Measurements from ENCODE around the gene F2R.

The F2R gene

GRCh38 chr5:76690704-76691466, 25.0 kb upstream of the F2R start:
- DNase-seq: no peak

GRCh38 chr5:76691467-76692273, 24.3 kb upstream of the F2R start:
- DNase-seq: no peak

DNA sequence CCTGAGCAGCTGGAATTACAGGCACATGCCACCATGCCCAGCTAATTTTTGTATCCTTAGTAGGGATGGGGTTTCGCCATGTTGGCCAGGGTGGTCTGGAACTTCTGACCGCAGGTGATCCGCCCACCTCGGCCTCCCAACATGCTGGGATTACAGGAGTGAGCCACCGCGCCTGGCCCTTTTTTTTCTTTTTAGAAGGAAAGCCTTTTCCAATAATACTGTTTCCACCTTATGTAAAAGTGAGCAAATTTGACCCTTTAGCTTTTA, 23.7 kb upstream of the F2R start:
- no peak for DNase-seq

DNA sequence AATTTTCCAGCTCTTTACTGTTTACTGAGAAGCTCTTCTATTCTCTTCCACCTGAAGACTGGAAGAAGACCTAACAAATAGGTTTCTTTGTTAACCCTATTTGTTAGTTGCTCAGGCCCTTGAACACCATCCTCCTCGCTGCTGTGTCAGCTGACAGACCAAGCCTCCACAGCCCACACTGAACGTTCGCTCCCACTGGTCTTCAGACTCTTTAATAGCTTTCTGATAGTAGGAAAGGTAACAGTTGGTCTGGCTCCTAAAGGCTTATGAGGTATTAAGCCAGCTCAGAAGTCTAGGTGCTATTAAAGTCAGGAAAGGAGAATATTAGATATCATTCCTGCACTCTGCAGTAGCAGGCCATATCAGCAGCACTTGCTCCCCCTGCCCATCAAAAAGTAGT, 23.3 kb upstream of the F2R start:
- DNase-seq: no peak

DNA sequence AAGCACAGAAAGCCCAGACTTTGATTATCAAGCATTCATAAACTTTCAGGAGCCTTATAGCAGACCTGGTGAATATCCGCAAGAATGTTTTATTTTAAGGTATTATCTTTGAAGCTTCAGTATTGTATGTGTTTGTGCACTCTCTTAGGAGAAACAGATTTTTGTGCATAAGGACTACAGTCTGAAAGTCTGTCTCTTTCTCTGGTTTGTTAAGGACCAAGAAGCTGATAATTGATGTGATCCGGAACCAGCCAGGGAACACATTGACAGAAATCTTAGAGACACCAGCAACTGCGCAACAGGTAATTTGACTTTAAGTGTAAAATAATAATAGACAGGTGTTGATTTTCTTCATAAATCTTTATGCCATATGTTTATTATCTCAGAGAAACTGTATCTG, 22.8 kb upstream of the F2R start:
- DNase-seq: no peak

DNA sequence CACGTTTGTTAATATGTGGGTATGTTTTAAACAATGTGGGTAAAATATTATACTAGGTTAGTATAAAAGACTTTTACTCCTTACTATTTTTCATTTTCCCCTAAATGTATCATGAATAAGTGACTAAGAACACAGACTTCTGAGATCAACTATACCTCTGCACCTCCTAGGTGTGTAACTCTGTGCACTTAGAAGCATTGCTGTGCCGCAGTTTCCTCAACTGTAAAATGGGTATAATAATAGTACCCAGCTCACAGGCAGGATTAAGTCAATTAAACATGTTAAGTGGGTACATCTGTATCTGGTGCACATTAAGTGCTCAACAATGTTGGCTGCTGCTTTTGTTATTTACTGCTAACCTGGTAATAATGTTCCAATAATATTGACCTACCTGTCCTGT, 21.6 kb upstream of the F2R start:
- no peak for DNase-seq

- DNase-seq: no peak
Measured at GRCh38 chr5:76695346-76695745, 20.6 kb upstream of the F2R start.

DNA sequence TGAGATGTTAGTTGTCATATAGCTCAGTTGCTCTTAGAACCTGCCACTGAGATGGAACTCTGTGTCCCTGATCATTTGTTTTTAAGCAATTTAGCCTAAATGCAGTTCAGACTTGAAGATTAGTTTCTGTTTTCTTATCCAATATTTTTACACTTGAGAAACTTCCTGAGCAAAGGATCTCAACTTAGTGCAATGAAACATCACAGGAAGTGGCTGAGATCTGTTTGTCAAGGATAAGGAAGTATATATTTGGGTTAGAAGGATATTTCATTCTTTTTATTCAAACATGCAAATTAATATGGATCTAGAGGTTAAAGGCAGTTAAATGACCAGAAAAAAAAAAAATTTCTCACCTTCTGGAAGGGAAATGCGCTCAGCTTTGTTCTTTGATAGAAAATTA, 19.7 kb upstream of the F2R start:
- DNase-seq: no peak

DNA sequence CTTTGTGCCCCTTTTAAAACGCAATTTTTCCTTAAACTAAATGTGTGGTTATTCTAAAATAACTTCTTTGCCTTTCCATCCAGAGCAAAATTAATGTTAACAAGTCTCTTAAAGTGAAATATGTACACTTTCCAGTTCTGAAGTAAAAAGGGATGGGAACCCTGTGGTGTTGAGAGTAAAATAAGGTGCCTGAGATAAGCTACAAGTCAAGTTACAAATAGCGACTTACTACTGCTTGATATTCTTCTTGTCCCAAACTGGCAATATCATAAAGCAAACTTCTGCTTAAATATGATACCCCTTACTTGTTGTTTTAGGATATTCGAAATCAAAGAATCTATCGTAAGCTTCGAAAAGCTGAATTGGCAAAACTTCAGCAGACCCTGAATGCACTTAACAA, 18.3 kb upstream of the F2R start:
- DNase-seq: no peak

GRCh38 chr5:76700571-76700970, 15.4 kb upstream of the F2R start:
- DNase-seq: no peak

GRCh38 chr5:76701298-76701697, 14.6 kb upstream of the F2R start:
- DNase-seq: no peak

- no peak for DNase-seq
Measured at GRCh38 chr5:76703707-76704106, 12.2 kb upstream of the F2R start.

DNA sequence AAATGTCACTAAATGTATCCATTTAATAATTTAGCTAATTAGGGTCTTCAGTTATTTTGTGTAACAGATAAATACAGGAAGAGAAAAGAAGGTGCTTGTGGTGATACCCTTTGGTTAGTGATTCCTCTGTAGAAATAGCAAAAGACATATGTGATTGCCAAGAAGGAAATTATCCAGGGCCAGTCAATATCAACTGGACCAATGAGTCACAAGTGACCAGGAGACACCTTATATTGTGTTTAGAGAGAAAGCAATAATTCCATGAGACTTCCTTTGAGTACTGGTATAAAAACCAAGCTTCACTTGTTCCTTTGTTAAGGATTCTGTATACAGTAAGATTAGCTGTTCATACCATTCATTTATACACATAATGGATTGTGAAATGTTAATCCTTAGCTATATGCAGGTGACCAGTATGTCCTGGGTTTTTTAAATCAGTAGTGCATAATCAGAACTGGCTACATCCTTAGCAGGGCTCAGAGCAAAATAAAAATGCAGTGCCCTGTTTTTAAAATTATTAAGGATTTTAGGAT, 11.7 kb upstream of the F2R start:
- no peak for DNase-seq

DNA sequence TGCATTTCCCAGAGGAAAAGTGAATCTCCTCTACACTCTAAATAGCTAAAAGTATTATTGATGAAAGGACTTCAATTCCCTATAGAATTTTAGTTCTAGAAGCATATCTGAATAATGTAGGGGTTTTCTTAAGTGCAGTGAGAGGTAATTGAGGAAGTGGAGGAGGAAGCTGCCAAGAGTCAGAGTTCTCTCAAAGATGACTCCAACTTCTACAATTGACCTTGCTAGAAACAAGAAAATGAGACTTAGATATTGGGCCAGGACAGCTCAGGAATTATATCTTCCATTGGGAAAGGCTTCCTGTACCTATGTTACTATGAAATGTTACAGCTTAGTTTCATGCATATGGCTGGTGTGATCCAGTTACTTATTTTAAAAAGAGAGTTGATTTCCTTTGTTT, 10.4 kb upstream of the F2R start:
- no peak for DNase-seq

- DNase-seq: no peak
Measured at GRCh38 chr5:76709762-76710161, 6.2 kb upstream of the F2R start.

DNA sequence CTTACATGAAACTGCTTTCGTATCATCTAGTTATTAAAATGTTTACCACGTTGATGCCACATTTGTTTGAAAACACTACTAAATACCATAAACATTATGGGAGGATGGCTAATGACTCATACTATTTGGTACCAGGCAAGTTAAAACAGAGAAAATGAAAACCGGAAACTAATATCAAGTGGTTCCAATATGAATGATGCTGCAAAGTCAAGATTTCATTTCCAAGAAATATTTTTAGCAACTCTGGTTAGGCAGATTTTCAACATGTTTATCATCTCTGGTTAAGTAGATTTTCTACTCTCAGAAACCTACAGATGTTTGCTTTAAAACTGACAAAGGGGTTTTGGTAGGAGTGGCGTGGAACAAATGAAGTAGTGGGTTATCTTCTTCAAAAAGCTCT, 4.9 kb upstream of the F2R start:
- DNase-seq: no peak

DNA sequence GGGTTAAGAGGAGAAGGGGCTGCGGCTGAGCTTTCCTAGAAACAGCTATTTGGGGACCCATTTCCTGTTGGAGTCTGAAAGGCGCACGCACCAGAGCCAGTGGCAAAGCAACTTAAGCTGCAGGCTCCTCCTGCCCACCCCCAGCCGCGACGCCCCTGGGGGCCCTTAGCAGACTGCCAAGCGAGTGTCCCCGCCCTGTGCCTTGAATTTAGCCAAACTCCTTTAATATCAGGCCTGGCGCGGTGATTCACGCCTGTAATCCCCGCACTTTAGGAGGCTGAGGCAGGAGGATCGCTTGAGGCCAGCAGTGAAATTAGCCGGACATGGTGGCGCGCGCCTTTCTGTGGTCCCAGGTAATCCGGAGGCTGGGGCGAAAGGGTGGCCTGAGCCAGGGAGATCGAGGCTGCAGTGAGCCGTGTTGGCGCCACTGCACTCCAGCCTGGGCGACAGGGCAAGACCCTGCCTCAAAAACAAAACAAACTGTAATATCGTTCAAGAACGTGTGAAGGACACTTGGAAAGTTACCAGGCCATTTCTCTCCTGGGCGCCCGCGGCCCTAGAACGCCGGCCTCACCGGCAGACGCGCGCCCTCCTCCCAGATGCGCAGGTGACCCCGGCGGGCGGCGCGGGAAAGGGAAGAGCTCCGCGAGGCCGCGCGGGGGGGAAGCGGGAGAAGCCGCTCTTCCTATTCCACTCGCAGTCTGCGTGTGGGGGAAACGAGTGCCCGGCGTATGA, 1.0 kb upstream of the F2R start:
- DNase-seq: no peak

DNA sequence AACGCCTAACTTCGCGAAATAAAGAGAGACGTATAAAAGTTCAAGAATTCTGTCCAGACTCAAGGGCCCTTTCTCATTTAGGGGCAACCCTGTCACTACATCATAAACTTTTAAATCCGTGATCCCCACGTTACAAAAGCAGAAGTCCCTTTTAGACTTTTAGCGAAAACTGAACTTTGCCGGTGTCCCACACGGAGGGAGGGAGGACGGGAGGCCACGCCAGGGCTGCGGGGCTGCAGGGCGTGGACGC, 515 bp upstream of the F2R start:
- DNase-seq: no peak

DNA sequence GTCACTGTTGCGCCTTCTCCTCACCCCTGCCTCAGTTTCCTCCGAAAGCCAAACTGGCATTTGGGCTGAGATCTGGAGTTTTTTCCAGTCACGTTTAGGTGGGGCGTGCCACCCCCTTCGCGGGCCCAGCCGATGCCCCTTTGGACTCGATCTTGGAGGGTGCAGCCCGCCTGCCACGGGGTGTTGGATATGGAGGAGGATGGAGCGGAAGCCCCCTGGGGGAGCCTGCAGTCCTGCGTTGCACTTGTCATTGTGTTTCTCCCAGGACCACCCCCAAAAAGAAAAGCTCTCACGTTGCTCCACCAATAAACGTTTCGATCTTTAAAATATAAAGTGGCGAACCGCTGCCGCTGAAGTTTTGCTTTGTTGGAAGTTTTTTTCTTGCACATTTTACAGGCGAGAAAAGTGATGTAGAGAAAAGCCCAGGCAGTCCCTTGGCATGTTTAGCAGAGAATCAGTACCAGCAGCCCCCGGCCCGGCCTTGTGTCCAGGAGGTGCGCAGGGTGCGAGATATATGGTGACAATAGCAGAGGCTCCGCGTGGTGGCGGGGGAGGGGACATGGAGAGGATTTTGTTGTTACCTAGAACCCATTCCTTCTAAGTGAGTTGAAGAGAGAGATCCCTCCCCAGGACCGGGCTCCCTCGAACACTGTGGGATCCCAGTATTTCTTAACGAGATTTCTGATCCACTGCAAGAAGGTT, 681 bp downstream of the F2R start:
- no peak for DNase-seq

GRCh38 chr5:76717222-76718083, 1.5 kb downstream of the F2R start:
- no peak for DNase-seq

GRCh38 chr5:76718381-76718832, 2.5 kb downstream of the F2R start:
- DNase-seq: no peak

- no peak for DNase-seq
Measured at GRCh38 chr5:76718880-76719279, 3.0 kb downstream of the F2R start.
